K562 (cell line): Measurements from ENCODE around the gene PHYHIPL. TPM values are rescaled to one million over a fixed set of nuclear protein-coding genes. Genes with fewer than 3 reads are reported as not detected.

ENCODE experiments used
- ATAC-seq: fragments of 200-7000 bp; cut with Tn5 transposase; 3 replicates; pipeline ENCODE4 v1.9.1; 2020; ENCODE audit warnings: moderate library complexity
- BruUV-seq: library from RNA; stranded (reverse); fragments of 400-500 nt; replicated peaks from 2 replicates; lab custom pipeline; 2021; lab: Mats Ljungman, UMichigan
- CTCF ChIA-PET: fragments of 300-600 bp; formaldehyde crosslinking; extraction: SDS; loops from one replicate; lab custom pipeline; 2021; ENCODE audit warnings: low intra/inter-chr PET ratio; lab: Yijun Ruan, JAX
- POLR2A ChIA-PET: fragments of 300-600, 350-650 bp; sonication (Branson Sonifier 250); formaldehyde crosslinking; extraction: SDS; loops from one replicate; lab custom pipeline; 2021; ENCODE audit warnings: antibody characterized with exemption, inconsistent platforms; lab: Yijun Ruan, JAX
- DNase-seq, 4 experiments: peaks; one replicate each; pipeline versions ENCODE4 v3.0.0 to v3.0.0-alpha.2; 2011 to 2018; ENCODE audit warnings: low spot score in 3 of 4, mixed read lengths in 3 of 4; ENCODE audit errors: extremely low read depth in 1 of 4
- FAIRE-seq: peaks from 2 replicates; lab custom pipeline; 2011; peaks lifted over from hg19 to GRCh38; lab: Jason Lieb, UNC
- H2AFZ ChIP-seq: 2 replicates; pipeline ENCODE4 v1.6.0; 2011; ENCODE audit warnings: low read depth, low read length, control low read depth, inconsistent platforms
- H3K27ac ChIP-seq: fragments of 200-600 bp; 3 replicates; pipeline ENCODE4 v1.8.0; 2011; ENCODE audit warnings: low read depth, mild to moderate bottlenecking, control low read depth, inconsistent platforms, low read length, moderate library complexity, mixed read lengths; ENCODE audit errors: extremely low read depth
- H3K27me3 ChIP-seq, 2 experiments: fragments of 300-600 bp in 1 of 2; 2 replicates in 1 of 2; 3 replicates in 1 of 2; pipeline versions ENCODE4 v1.6.0 to v1.8.0; 2011; ENCODE audit warnings: inconsistent platforms in 2 of 2, low read length in 2 of 2, mild to moderate bottlenecking in 1 of 2, mixed read lengths in 1 of 2, moderate library complexity in 1 of 2; ENCODE audit not compliant: control insufficient read depth in 2 of 2, insufficient read depth in 2 of 2
- H3K36me3 ChIP-seq: fragments of 300-600 bp; 3 replicates; pipeline ENCODE4 v1.8.0; 2011; ENCODE audit warnings: mild to moderate bottlenecking, low read length, inconsistent platforms; ENCODE audit not compliant: control insufficient read depth, insufficient read depth
- H3K4me1 ChIP-seq, 2 experiments: fragments of 200-600 bp in 1 of 2; replicated peaks in 1 of 2; 2 replicates in 1 of 2; 3 replicates in 1 of 2; pipeline versions ENCODE4 v1.5.1 to v1.8.0; 2011; ENCODE audit warnings: inconsistent platforms in 2 of 2, low read length in 2 of 2, mild to moderate bottlenecking in 1 of 2, mixed read lengths in 1 of 2, moderate library complexity in 1 of 2; ENCODE audit not compliant: control insufficient read depth in 2 of 2, insufficient read depth in 2 of 2
- H3K4me2 ChIP-seq: 2 replicates; pipeline ENCODE4 v1.6.1; 2011; ENCODE audit warnings: low read length, control low read depth, inconsistent platforms, mixed read lengths; ENCODE audit not compliant: insufficient read depth
- H3K4me3 ChIP-seq: fragments of 200-600 bp; sonication (generic), shearing (Covaris generic); 2 replicates; pipeline ENCODE4 v1.5.1; 2016; ENCODE audit warnings: control low read depth, inconsistent platforms
- H3K79me2 ChIP-seq: fragments of 200-600 bp; 3 replicates; pipeline ENCODE4 v1.8.0; 2011; ENCODE audit warnings: low read length, inconsistent platforms; ENCODE audit not compliant: control insufficient read depth, insufficient read depth
- H3K9ac ChIP-seq, 2 experiments: 2 replicates each; pipeline versions ENCODE4 v1.6.0 to v1.6.1; 2011; ENCODE audit warnings: low read depth in 2 of 2, low read length in 2 of 2, control low read depth in 1 of 2, inconsistent platforms in 1 of 2, mild to moderate bottlenecking in 1 of 2, mixed read lengths in 1 of 2; ENCODE audit not compliant: insufficient read depth in 1 of 2
- H3K9me1 ChIP-seq: one replicate; pipeline ENCODE4 v1.6.0; 2011; ENCODE audit warnings: inconsistent platforms, mild to moderate bottlenecking, low read length, moderate library complexity; ENCODE audit not compliant: control insufficient read depth, insufficient read depth
- H3K9me3 ChIP-seq: replicated peaks from 2 replicates; pipeline ENCODE4 v1.5.1; 2011; ENCODE audit warnings: low read depth, low read length, inconsistent platforms; ENCODE audit not compliant: control insufficient read depth, insufficient read depth
- H4K20me1 ChIP-seq: replicated peaks from 2 replicates; pipeline ENCODE4 v1.6.1; 2011; ENCODE audit warnings: low read length, inconsistent platforms, mixed read lengths; ENCODE audit not compliant: control insufficient read depth, insufficient read depth
- GATAD2B ChIP-seq: fragments of 450-650 bp; IDR thresholded peaks from 2 replicates; pipeline ENCODE4 v1.6.1; 2017; ENCODE audit warnings: mild to moderate bottlenecking, borderline replicate concordance
- MYNN ChIP-seq, 2 experiments: sonication (generic); formaldehyde crosslinking in 1 of 2; IDR thresholded peaks; 2 replicates each; pipeline versions ENCODE4 v1.5.0 to v1.6.1; 2016 to 2020; ENCODE audit warnings: antibody characterized with exemption in 1 of 2, missing genetic modification reagents in 1 of 2
- NFIX ChIP-seq: fragments of 250-450 bp; sonication (Bioruptor Pico); IDR thresholded peaks from 2 replicates; pipeline ENCODE4 v1.4.0; 2020; ENCODE audit warnings: low read depth, mild to moderate bottlenecking, moderate library complexity
- PHF20 ChIP-seq: fragments of 450-650 bp; IDR thresholded peaks from 2 replicates; pipeline ENCODE4 v1.6.1; 2018; ENCODE audit not compliant: partially characterized antibody
- PML ChIP-seq: IDR thresholded peaks from 2 replicates; pipeline ENCODE4 v1.6.1; 2012; ENCODE audit warnings: low read length, inconsistent platforms
- SPI1 ChIP-seq: IDR thresholded peaks from 2 replicates; pipeline ENCODE4 v1.6.1; 2011; ENCODE audit warnings: low read depth, low read length, control low read depth, borderline replicate concordance
- SREBF1 ChIP-seq: fragments of 150-350 bp; IDR thresholded peaks from 2 replicates; pipeline ENCODE4 v1.6.1; 2014; ENCODE audit warnings: antibody characterized with exemption, low read depth, low read length, borderline replicate concordance
- STAG1 ChIP-seq: sonication (generic); formaldehyde crosslinking; IDR thresholded peaks from 2 replicates; pipeline ENCODE4 v1.5.0; 2020; ENCODE audit warnings: missing genetic modification reagents, borderline replicate concordance
- TAL1 ChIP-seq: fragments of 450-650 bp; IDR thresholded peaks from 2 replicates; pipeline ENCODE4 v1.6.1; 2016; ENCODE audit warnings: mild to moderate bottlenecking
- ZBTB8A ChIP-seq: fragments of 450-650 bp; IDR thresholded peaks from 2 replicates; pipeline ENCODE4 v1.6.1; 2018; ENCODE audit warnings: mild to moderate bottlenecking, moderate library complexity; ENCODE audit not compliant: partially characterized antibody
- ZFP36 ChIP-seq: fragments of 150-350 bp; IDR thresholded peaks from 2 replicates; pipeline ENCODE4 v1.6.1; 2018; ENCODE audit warnings: low read length, low read depth; ENCODE audit not compliant: partially characterized antibody
- ZNF134 ChIP-seq: fragments of 250-450 bp; sonication (Bioruptor Pico); conservative IDR thresholded peaks from 2 replicates; pipeline ENCODE4 v1.4.0; 2020
- WGBS: fragments of 100-300 bp; shearing (Covaris generic); methylation state at CpG from one replicate; pipeline ENCODE4 v1.1.6; 2016; ENCODE audit warnings: low coverage, mixed read lengths; ENCODE audit not compliant: insufficient coverage; ENCODE audit errors: missing lambda C conversion rate; 5-methylcytosine and 5-hydroxymethylcytosine counted together
- in situ Hi-C: fragments of 300-500 bp; cut with MboI; formaldehyde crosslinking; loops from 4 replicates; pipeline ENCODE4 v1.15.0; 2018; ENCODE audit warnings: inconsistent platforms, mixed read lengths
- intact Hi-C: fragments of 100-400 bp; cut with micrococcal nuclease; formaldehyde crosslinking; loops from 2 replicates; pipeline ENCODE4 v1.14.2; 2022
- polyA plus RNA-seq, 8 experiments: library from polyadenylated mRNA; depleted of rRNA in 4 of 8; stranded (reverse) in 5 of 8; unstranded in 3 of 8; fragments of >200 nt; fragmentation: Nextera tagmentation in 2 of 8; fragmentation: Illumina TruSeq in 1 of 8; extraction: Ambion mirVana in 2 of 8; extraction: Trizol in 1 of 8; gene quantifications; 2 replicates each; pipeline versions ENCODE4 v1.2.1 to v1.2.3, GENCODE V29; 2011 to 2014; ENCODE audit warnings: inconsistent platforms in 1 of 8, missing spikeins in 1 of 8
- total RNA-seq, 7 experiments: library from RNA; depleted of rRNA in 6 of 7; stranded (reverse); fragments of >200 nt in 6 of 7; fragmentation: Illumina TruSeq in 2 of 7; extraction: Trizol in 2 of 7; gene quantifications; 2 replicates each; pipeline versions ENCODE4 v1.2.1 to v1.2.3, GENCODE V29; 2011 to 2021; ENCODE audit warnings: low replicate concordance in 1 of 7
- TF ChIP-seq, protein P1 (sequence below): fragments of 450-650 bp; formaldehyde crosslinking; IDR thresholded peaks from 2 replicates; pipeline ENCODE4 v1.4.0; 2020; ENCODE audit warnings: mild to moderate bottlenecking, moderate library complexity
- TF ChIP-seq, protein P2 (sequence below): fragments of 450-650 bp; IDR thresholded peaks from 2 replicates; pipeline ENCODE4 v1.6.1; 2016
- TF ChIP-seq, protein P3 (sequence below): sonication (generic); formaldehyde crosslinking; IDR thresholded peaks from 2 replicates; pipeline ENCODE4 v1.8.1; 2022; ENCODE audit warnings: missing genetic modification reagents

PHYHIPL gene
- total and polyA plus RNA-seq, 9 of the 15 experiments (the other 6 are each of a cell fraction or from before 2014, with no cell fraction given), result not detected

DNA sequence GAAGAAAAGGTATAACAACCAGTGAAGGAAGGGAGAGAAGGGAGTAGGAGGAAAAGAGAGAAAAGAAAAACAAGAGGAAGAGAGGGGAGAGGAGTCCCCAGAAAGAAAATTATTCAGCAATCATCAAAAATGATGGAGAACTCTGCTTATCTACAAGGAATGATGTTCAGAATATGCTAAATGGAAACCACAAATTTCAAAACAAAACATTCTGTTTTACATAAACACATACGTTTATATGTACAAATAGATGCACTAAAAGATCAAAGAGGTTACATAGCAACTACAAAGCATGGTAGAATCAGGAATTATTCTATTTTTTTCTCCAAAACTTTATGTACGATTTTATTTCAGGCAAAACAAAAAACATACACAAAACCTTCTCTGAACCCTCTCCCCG, 94.0 kb downstream of the PHYHIPL start:
- Histone ChIP-seq H3K79me2 (no peaks in the 10 kb centered on the region), H3K4me2 (no peak overlapping the region), H3K36me3 (no peaks in the 10 kb centered on the region), H3K9me1 (no peaks in the 10 kb centered on the region), H2AFZ (no peak overlapping the region), H4K20me1 (no peaks in the 10 kb centered on the region; the same call in 1 of the 2 replicates), H3K9me3 (no peaks in the 10 kb centered on the region; the same call in 1 of the 2 replicates), H3K9ac (no peak overlapping the region), H3K27ac (no peak overlapping the region), H3K4me3 (no peak overlapping the region), H3K27me3 (no peaks in the 10 kb centered on the region), H3K4me1 (no peaks in the 10 kb centered on the region)
- WGBS, result 2% methylated on average over 3 of the region's 3 CpGs
- BruUV-seq, result no TSS peak
- DNase-seq (no peak), ATAC-seq (no peak), FAIRE-seq (no peak)
- ChIA-PET POLR2A (no interaction called here), CTCF (interaction anchor here (0.6 kb wide), 1 partner anchor 808 kb away, joined by 3 read pairs; no protein-coding TSS in a partner anchor)
- in situ Hi-C loops (no loop called here), intact Hi-C loops (no loop called here)
- TF ChIP-seq, protein P1, sequence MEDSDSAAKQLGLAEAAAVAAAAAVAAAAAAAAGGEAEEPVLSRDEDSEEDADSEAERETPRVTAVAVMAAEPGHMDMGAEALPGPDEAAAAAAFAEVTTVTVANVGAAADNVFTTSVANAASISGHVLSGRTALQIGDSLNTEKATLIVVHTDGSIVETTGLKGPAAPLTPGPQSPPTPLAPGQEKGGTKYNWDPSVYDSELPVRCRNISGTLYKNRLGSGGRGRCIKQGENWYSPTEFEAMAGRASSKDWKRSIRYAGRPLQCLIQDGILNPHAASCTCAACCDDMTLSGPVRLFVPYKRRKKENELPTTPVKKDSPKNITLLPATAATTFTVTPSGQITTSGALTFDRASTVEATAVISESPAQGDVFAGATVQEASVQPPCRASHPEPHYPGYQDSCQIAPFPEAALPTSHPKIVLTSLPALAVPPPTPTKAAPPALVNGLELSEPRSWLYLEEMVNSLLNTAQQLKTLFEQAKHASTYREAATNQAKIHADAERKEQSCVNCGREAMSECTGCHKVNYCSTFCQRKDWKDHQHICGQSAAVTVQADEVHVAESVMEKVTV (CRISPR knock-in tag), result no peak
- no peak for TF ChIP-seq ZBTB8A
- no peak for TF ChIP-seq STAG1
- no peak for TF ChIP-seq MYNN (IDR thresholded peaks at IDR 0.05)
- no peak for TF ChIP-seq MYNN (CRISPR knock-in tag; IDR thresholded peaks at IDR 0.05)
- TF ChIP-seq, protein P2, sequence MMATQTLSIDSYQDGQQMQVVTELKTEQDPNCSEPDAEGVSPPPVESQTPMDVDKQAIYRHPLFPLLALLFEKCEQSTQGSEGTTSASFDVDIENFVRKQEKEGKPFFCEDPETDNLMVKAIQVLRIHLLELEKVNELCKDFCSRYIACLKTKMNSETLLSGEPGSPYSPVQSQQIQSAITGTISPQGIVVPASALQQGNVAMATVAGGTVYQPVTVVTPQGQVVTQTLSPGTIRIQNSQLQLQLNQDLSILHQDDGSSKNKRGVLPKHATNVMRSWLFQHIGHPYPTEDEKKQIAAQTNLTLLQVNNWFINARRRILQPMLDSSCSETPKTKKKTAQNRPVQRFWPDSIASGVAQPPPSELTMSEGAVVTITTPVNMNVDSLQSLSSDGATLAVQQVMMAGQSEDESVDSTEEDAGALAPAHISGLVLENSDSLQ, result no peak
- TF ChIP-seq SREBF1, result no peak
- no peak for TF ChIP-seq NFIX (CRISPR knock-in tag)
- no peak for TF ChIP-seq TAL1
- no peak for TF ChIP-seq PML
- no peak for TF ChIP-seq PHF20
- no peak for TF ChIP-seq ZFP36
- no peak for TF ChIP-seq GATAD2B
- TF ChIP-seq, protein P3, sequence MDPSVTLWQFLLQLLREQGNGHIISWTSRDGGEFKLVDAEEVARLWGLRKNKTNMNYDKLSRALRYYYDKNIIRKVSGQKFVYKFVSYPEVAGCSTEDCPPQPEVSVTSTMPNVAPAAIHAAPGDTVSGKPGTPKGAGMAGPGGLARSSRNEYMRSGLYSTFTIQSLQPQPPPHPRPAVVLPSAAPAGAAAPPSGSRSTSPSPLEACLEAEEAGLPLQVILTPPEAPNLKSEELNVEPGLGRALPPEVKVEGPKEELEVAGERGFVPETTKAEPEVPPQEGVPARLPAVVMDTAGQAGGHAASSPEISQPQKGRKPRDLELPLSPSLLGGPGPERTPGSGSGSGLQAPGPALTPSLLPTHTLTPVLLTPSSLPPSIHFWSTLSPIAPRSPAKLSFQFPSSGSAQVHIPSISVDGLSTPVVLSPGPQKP (CRISPR knock-in tag), result no peak
- no peak for TF ChIP-seq ZNF134
- TF ChIP-seq SPI1, result no peak
